SK-MEL-5 (cell line): Measurements from ENCODE around the gene PCSK5. TPM values are rescaled to one million over a fixed set of nuclear protein-coding genes. Genes with fewer than 3 reads are reported as not detected.
A peak's percentile ranks its signal among the peaks of the same experiment; 100 is the strongest.
"Not testable (repeated sequence)": the region's sequence is repeated elsewhere in the genome, so short reads cannot be mapped to it uniquely, and the experiment has no call there.

Experiments
- DNase-seq: peaks from one replicate; pipeline ENCODE4 v3.0.0-alpha.2; 2016; ENCODE audit warnings: low read depth, low spot score
- in situ Hi-C: cut with HindIII; loops from 2 replicates; pipeline ENCODE4 v1.10.0; 2016; ENCODE audit warnings: low sequenced_read_pairs, high pct_unique_total_duplicates, low pct_unique_long_range_greater_than_20kb
- total RNA-seq: library from RNA; depleted of rRNA; stranded (reverse); fragments of >200 nt; shearing (Covaris generic); gene quantifications from 2 replicates; pipeline ENCODE4 v1.2.3, GENCODE V29; 2014

Gene PCSK5
- total RNA-seq, 1 experiment from 2014 or later = 0.08 TPM

DNA sequence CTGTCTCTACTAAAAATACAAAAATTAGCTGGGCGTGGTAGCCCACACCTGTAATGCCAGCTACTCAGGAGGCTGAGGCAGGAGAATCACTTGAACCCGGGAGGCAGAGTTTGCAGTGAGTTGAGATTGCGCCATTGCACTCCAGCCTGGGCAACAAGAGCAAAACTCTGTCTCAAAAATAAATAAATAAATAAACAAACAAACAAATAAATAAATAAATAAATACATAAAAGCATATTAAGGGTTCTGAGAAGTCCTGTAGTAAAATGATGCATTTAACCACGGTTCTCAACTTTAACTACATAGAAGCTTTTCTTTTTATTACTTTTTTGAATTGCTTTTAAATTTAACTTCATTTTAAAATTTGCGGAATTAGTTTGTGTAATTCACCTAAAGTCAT is 190.8 kb downstream of the PCSK5 start:
- in situ Hi-C loops = not testable (repeated sequence)

DNA sequence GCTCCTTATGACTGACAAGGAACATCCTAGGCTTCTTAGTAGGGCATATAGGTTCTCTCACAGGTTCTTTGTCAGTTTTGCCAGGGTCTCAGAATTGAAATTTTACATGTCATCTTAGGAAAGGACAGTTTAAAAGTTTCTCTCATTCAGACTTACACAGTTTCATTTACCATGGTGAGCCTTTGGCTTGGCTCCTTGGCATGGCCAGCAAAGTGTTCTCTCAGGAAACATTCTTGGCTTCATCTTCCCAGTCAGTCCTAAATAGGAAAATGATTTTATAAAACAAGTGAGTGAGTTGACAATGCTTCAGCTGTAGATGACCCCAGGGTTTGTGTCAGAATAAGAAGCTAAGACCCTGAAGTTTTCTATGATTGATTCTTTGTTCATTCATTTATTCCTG is 191.6 kb downstream of the PCSK5 start:
- in situ Hi-C loops = no loop called here

More for the DNA sequence above, 190.8 kb downstream of the PCSK5 start:
- not testable (repeated sequence) for DNase-seq

GRCh38 chr9:76085596-76085995 is 195.1 kb downstream of the PCSK5 start:
- in situ Hi-C loops = no loop called here
- no peak for DNase-seq

More for the DNA sequence above, 191.6 kb downstream of the PCSK5 start:
- no peak for DNase-seq

DNA sequence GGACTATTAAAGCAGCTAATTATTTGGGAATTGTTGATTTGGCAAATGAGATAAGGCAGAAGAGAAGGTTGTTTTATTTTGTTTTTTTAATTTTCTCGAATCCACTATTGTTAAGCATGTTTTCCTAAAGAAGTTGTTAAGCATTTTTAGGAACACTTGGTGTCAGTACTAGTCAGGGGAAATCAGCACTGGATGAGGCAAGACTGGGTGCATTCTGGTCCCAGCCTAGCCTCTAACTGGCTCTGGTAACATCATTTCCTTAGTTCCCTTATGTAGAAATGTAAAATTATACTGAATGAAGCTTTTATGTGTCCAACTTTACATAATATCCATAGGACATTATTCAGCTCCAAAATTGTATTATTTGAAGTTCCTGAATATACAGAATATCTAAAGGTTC is 196.1 kb downstream of the PCSK5 start:
- no peak for DNase-seq
- in situ Hi-C loops = no loop called here

- no peak for DNase-seq
- in situ Hi-C loops = no loop called here
Observed at GRCh38 chr9:76087976-76088375, 197.5 kb downstream of the PCSK5 start.

DNA sequence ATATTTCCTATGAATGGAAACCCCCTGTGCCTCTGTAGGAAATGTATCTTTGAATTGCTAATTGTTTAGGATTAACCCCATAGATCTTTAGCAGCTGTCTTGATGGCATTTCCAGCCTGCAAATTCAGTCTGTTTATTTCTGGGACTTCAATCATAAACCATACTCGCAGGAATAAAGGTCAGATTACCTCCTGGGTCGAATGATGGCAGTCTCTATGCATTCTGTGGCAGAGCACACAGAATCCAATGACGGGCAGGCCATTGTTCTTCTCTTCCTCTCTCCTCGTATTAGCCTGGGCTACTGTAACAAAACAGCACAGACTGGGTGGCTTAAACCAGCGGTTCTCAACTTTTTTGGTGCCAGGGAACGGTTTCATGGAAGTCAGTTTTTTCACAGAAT is 199.9 kb downstream of the PCSK5 start:
- DNase-seq = no peak
- in situ Hi-C loops = no loop called here

DNA sequence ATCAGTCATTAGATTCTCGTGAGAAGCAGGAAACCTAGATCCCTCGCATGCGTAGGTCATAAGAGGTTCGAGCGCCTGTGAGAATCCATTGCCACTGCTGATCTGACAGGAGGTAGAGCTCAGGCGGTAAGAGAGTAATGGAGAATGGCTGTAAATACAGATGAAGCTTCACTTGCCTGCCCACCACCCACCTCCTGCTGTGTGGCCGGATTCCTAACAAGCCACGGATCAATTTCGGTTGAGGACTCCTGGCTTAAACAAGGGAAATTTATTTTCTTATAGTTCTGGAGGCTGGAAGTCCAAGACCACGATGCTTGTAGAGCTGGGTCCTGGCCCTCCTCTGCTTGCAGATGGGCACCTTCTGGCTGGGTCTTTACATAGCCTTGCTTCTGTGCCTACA is 200.4 kb downstream of the PCSK5 start:
- DNase-seq = no peak
- in situ Hi-C loops = no loop called here

DNA sequence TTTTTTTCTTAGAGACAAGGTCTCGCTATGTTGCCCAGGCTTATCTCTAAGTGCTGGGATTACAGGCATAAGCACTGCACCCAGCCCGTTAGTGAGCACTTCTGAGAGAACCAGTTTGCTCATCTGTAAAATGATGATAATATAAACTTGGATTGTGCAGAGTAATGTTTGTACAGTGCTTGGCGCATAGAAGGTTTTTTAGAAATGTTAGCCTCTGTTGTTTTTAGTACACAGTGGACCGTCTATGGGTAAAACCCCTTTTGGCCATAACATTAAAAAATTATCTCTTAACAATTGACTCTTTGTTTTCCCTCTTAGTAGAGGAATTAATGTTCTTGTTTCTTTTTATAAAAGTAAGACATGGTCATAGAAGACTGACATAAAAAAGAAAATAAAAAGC is 202.1 kb downstream of the PCSK5 start:
- DNase-seq = peak; percentile 16
- in situ Hi-C loops = no loop called here

- in situ Hi-C loops = no loop called here
Observed at GRCh38 chr9:76095585-76095984, 205.1 kb downstream of the PCSK5 start.

DNA sequence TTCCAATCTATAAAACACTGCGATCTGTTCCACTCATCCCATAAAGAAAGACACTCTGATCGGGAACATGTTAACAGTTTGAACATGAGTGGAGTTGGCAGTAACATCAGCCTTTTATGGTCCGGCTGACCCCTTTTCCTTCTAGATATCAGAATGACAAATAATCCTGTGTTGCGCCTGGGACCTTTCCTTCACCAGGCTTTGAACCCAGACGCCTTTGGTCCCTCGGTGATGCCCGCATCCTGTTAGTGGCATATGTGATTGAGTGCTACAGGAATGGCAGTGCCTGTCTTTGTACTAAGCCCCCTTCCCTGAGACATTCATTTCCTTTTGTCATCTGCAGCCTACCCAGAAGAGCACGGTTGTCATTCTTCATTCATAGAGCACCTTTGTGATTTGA is 209.0 kb downstream of the PCSK5 start:
- no peak for DNase-seq
- in situ Hi-C loops = no loop called here

More at GRCh38 chr9:76095585-76095984, 205.1 kb downstream of the PCSK5 start:
- DNase-seq = no peak

- in situ Hi-C loops = no loop called here
- DNase-seq = no peak
Observed at GRCh38 chr9:76101075-76101474, 210.6 kb downstream of the PCSK5 start.

DNA sequence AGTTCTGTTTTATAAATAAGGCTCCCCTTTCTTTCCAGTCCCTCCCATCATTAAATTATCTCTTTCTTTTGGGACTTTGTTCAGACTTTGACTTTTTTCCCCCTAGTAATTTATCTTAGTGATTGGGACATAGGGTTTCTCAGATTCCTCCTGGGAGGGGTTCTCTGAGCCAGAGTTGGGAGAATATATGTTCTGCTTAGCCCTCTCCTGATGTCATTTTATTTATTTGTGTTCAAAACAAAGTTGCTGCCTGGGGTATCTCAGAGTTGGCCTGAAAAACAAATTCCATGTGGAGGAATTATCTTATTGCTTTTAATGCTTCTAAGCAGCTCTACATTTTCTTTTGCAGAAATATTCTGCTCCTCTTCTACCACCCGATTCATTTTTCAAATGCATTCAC is 211.0 kb downstream of the PCSK5 start:
- in situ Hi-C loops = no loop called here
- no peak for DNase-seq

DNA sequence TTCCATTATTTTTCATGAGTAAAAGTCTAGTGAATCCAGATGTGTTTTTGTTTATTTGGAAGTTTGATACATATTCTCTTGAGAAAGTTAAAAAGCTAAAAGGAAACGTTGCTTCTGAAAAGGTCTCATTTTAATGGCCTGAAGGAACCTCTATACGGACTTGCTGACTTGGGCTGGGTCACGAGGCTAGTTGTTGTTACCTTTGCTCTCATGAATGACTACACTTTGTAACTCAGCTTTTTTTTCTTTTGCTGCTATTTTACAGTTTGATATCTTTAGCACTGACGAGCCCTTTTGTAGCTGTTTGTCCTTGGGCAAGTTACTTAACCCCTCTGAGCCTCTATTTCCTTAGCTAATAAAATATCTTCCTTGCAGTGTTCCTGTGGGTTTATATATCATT is 211.5 kb downstream of the PCSK5 start:
- in situ Hi-C loops = no loop called here
- DNase-seq = no peak

- in situ Hi-C loops = no loop called here
- DNase-seq = no peak
Observed at GRCh38 chr9:76103531-76104315, 213.2 kb downstream of the PCSK5 start.

- in situ Hi-C loops = no loop called here
- no peak for DNase-seq
Observed at GRCh38 chr9:76107482-76107881, 217.0 kb downstream of the PCSK5 start.

DNA sequence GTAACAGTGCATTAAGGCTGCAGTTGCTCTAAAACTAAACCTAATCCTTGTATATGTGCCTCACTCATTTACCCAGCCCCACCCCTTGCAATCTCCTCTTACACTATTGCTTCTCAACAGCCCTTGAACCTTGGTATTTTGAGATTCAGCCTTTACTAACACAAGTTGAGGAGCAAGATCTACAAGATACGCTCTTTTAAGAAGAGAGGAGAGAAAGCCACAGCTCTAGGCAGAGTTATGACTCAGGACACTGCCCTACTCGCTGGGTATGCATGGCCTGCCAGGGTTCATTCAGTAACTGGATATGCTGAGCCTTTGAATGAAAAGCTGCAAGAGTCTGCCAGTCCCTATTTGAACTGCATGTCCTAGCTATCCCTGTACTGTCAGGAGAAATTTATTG is 219.5 kb downstream of the PCSK5 start:
- in situ Hi-C loops = no loop called here
- no peak for DNase-seq

DNA sequence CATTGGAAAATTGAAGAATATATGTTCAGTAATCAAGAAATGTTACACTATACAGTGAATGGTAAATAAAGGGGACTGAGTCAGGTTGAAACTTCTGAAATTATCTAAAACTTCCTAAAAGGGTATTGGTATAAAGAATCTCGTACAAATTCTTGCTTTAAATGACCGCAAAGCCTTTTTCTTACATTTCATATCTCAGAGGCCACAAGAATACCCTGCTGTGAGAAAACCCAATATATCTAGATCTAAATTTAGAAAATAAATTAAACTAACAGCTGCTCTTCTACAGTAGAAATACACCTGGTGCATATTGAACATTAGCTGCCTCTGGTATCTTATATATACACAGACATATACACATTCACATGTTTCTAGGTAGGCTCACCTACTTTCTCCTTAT is 221.7 kb downstream of the PCSK5 start:
- DNase-seq = no peak

DNA sequence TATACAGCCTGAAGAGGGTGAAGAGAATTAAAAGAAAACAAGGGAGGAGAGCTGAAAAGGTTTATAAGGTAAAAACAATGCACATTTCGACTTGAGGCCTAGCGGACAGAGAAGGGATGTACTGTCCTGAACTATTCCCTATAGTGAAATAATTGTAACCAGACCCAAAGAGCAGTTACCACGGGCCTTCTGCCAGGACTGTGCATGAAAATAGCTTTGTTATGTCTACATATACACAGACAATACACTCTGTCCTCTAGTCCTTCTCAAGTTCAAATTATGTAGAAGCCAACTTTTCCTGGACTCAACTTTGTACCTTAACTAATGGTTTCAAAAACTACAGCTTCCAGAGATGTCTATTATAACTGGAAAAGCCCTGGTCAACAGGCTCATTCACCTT is 223.7 kb downstream of the PCSK5 start:
- no peak for DNase-seq

More for the DNA sequence above, 221.7 kb downstream of the PCSK5 start:
- in situ Hi-C loops = no loop called here

DNA sequence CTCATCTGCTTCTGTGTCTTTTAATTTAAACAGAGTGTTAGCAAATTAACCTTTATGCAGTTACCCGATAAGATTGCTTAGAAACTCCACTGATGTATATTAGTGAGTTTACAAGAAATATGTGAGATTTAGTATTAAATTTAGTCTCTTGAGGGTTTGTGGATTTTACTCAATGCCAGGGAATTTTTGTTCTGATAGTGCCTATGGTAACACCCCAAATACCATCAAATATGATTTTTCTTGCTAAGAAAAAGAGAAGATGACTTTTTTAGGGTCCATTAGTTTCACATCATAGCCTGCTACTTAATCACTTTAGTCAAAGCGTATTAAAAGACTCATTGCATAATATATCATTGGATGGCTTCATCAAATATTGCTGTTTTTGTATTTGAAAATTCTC is 224.9 kb downstream of the PCSK5 start:
- in situ Hi-C loops = no loop called here
- DNase-seq = no peak

More for the DNA sequence above, 223.7 kb downstream of the PCSK5 start:
- in situ Hi-C loops = no loop called here
